K562 (cell line): Measurements from ENCODE around the gene EPHB2. TPM values are rescaled to one million over a fixed set of nuclear protein-coding genes. Genes with fewer than 3 reads are reported as not detected.

Experiments
- BRCA1 ChIP-seq, 2 experiments: fragments of 450-650 bp in 1 of 2; sonication (generic) in 1 of 2; formaldehyde crosslinking in 1 of 2; IDR thresholded peaks; 2 replicates each; pipeline versions ENCODE4 v1.5.0 to v1.6.1; 2017 to 2020; ENCODE audit warnings: mild to moderate bottlenecking in 1 of 2, missing genetic modification reagents in 1 of 2
- CC2D1A ChIP-seq: fragments of 450-650 bp; IDR thresholded peaks from 2 replicates; pipeline ENCODE4 v1.6.1; 2017; ENCODE audit warnings: mild to moderate bottlenecking
- CHD1 ChIP-seq: fragments of 200-600 bp; sonication (generic); IDR thresholded peaks from one replicate; pipeline ENCODE4 v1.6.1; 2012; ENCODE audit warnings: mild to moderate bottlenecking, moderate library complexity, low read length, inconsistent platforms
- CREM ChIP-seq: IDR thresholded peaks from 2 replicates; pipeline ENCODE4 v1.6.1; 2014; ENCODE audit warnings: antibody characterized with exemption, low read depth
- GABPB2 ChIP-seq: fragments of 250-450 bp; sonication (Bioruptor Pico); conservative IDR thresholded peaks from 2 replicates; pipeline ENCODE4 v1.5.1; 2021; ENCODE audit warnings: mild to moderate bottlenecking
- GATA2 ChIP-seq: sonication (generic); formaldehyde crosslinking; IDR thresholded peaks from 2 replicates; pipeline ENCODE4 v1.4.0; 2020; ENCODE audit warnings: mild to moderate bottlenecking, missing genetic modification reagents
- IFI16 ChIP-seq: fragments of 250-450 bp; sonication (Bioruptor Pico); IDR thresholded peaks from 2 replicates; pipeline ENCODE4 v2.1.2; 2022; ENCODE audit warnings: mild to moderate bottlenecking, inconsistent platforms
- MCM7 ChIP-seq, 2 experiments: fragments of 450-650 bp; IDR thresholded peaks; 2 replicates each; pipeline ENCODE4 v1.6.1; 2016 to 2018
- MTA1 ChIP-seq: fragments of 450-650 bp; IDR thresholded peaks from 2 replicates; pipeline ENCODE4 v1.6.1; 2017; ENCODE audit warnings: borderline replicate concordance
- NCOA2 ChIP-seq, 2 experiments: fragments of 450-650 bp; IDR thresholded peaks; 2 replicates each; pipeline ENCODE4 v1.6.1; 2018; ENCODE audit warnings: mild to moderate bottlenecking in 2 of 2, moderate library complexity in 1 of 2; ENCODE audit not compliant: partially characterized antibody in 2 of 2
- RBBP5 ChIP-seq: fragments of 200-600 bp; sonication (generic); IDR thresholded peaks from 2 replicates; pipeline ENCODE4 v1.6.1; 2012; ENCODE audit warnings: borderline replicate concordance, mild to moderate bottlenecking, low read length, control low read depth, inconsistent platforms; ENCODE audit not compliant: insufficient read depth, poor library complexity, severe bottlenecking
- SMC3 ChIP-seq: conservative IDR thresholded peaks from 2 replicates; pipeline ENCODE4 v1.6.1; 2011; ENCODE audit warnings: low read depth, low read length, improper control_type of control experiment; ENCODE audit not compliant: insufficient read depth
- THAP12 ChIP-seq: fragments of 250-450 bp; sonication (Bioruptor Pico); IDR thresholded peaks from 2 replicates; pipeline ENCODE4 v1.9.0; 2021; ENCODE audit warnings: mild to moderate bottlenecking, inconsistent platforms
- ZNF311 ChIP-seq: fragments of 250-450 bp; sonication (Bioruptor Pico); IDR thresholded peaks from 2 replicates; pipeline ENCODE4 v1.4.0; 2020; ENCODE audit warnings: mild to moderate bottlenecking, moderate library complexity
- ZNF407 ChIP-seq: fragments of 450-650 bp; IDR thresholded peaks from 2 replicates; pipeline ENCODE4 v1.6.1; 2016; ENCODE audit warnings: low read depth
- polyA plus RNA-seq, 8 experiments: library from polyadenylated mRNA; depleted of rRNA in 4 of 8; stranded (reverse) in 5 of 8; unstranded in 3 of 8; fragments of >200 nt; fragmentation: Nextera tagmentation in 2 of 8; fragmentation: Illumina TruSeq in 1 of 8; extraction: Ambion mirVana in 2 of 8; extraction: Trizol in 1 of 8; gene quantifications; 2 replicates each; pipeline versions ENCODE4 v1.2.1 to v1.2.3, GENCODE V29; 2011 to 2014; ENCODE audit warnings: inconsistent platforms in 1 of 8, missing spikeins in 1 of 8
- total RNA-seq, 7 experiments: library from RNA; depleted of rRNA in 6 of 7; stranded (reverse); fragments of >200 nt in 6 of 7; fragmentation: Illumina TruSeq in 2 of 7; extraction: Trizol in 2 of 7; gene quantifications; 2 replicates each; pipeline versions ENCODE4 v1.2.1 to v1.2.3, GENCODE V29; 2011 to 2021; ENCODE audit warnings: low replicate concordance in 1 of 7
- TF ChIP-seq, protein P1 (sequence below): IDR thresholded peaks from 2 replicates; pipeline ENCODE4 v1.6.1; 2011; ENCODE audit warnings: borderline replicate concordance, low read depth, mild to moderate bottlenecking, moderate library complexity, low read length; ENCODE audit not compliant: insufficient read depth, poor library complexity, severe bottlenecking

Gene EPHB2
- total and polyA plus RNA-seq, 9 of the 15 experiments (the other 6 are each of a cell fraction or from before 2014, with no cell fraction given), result not detected

GRCh38 chr1:22930240-22930912, 219.7 kb downstream of the EPHB2 start (continued):
- TF ChIP-seq THAP12 (CRISPR knock-in tag) (no peak), CREM (no peak), IFI16 (CRISPR knock-in tag) (no peak), SMC3 (peak; percentile 86), CC2D1A (peak; percentile 54; the same call in 1 of the 2 replicates), NCOA2 (IDR thresholded peaks at IDR 0.05; ENCODE audit: partially characterized antibody in 2 of 2) (no peak), ZNF407 (no peak), GATA2 (no peak), MCM7 (IDR thresholded peaks at IDR 0.05) (no peak), MTA1 (no peak), BRCA1 (IDR thresholded peaks at IDR 0.05) (no peak), BRCA1 (CRISPR knock-in tag; IDR thresholded peaks at IDR 0.05) (no peak), CHD1 (no peak), GABPB2 (CRISPR knock-in tag) (no peak), RBBP5 (no peak), ZNF311 (CRISPR knock-in tag) (no peak)
- TF ChIP-seq, protein P1, sequence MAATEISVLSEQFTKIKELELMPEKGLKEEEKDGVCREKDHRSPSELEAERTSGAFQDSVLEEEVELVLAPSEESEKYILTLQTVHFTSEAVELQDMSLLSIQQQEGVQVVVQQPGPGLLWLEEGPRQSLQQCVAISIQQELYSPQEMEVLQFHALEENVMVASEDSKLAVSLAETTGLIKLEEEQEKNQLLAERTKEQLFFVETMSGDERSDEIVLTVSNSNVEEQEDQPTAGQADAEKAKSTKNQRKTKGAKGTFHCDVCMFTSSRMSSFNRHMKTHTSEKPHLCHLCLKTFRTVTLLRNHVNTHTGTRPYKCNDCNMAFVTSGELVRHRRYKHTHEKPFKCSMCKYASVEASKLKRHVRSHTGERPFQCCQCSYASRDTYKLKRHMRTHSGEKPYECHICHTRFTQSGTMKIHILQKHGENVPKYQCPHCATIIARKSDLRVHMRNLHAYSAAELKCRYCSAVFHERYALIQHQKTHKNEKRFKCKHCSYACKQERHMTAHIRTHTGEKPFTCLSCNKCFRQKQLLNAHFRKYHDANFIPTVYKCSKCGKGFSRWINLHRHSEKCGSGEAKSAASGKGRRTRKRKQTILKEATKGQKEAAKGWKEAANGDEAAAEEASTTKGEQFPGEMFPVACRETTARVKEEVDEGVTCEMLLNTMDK, result peak; percentile 83
